ENCODE measurements around the gene BANK1. TPM values are rescaled to one million over a fixed set of nuclear protein-coding genes. Genes with fewer than 3 reads are reported as not detected.

BANK1 gene
- total RNA-seq, 1 experiment from 2014 or later = 1.1 TPM

DNA sequence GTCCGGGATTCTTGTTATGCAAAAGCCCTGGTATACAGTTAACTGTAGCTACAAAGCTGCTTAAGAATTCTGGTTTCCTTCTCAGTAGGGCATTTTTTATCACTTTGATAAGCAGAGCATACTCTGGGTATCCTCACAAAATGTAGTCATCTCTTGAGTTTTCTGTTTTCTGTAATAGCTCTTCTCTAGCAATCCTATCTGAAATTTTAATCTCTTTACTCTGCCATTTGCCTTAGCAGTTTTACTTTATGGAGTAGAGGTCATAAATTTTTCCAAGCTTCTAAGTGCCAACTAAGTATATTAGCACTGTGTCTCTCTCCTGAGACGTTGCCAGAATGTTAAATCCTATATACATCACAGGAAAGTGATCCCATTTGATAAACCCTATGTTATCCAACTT lies 28.0 kb upstream of the BANK1 start:
- Histone ChIP-seq H4K20me1 (ENCODE audit: control insufficient read depth, insufficient read depth, insufficient read length) (no peaks in the 10 kb centered on the region), H2BK12ac (ENCODE audit: insufficient read length, low read depth, low read length) (no peak overlapping the region), H3K9ac (ENCODE audit: extremely low read depth, insufficient read length, low read length) (no peak overlapping the region), H3K9me3 (ENCODE audit: control insufficient read depth, low read depth, low read length) (no peaks in the 10 kb centered on the region), H3T11ph (ENCODE audit: low read length) (no peak overlapping the region), H2BK20ac (ENCODE audit: low read depth, low read length, poor library complexity, severe bottlenecking) (no peak overlapping the region), H3K4me1 (ENCODE audit: insufficient read depth, low read length) (no peaks in the 10 kb centered on the region), H3K79me1 (ENCODE audit: insufficient read depth, low read depth, low read length, poor library complexity, severe bottlenecking) (no peaks in the 10 kb centered on the region), H3K23ac (ENCODE audit: insufficient read length, low read depth, low read length) (no peak overlapping the region), H3K4me2 (ENCODE audit: insufficient read depth, insufficient read length, low read length) (no peak overlapping the region), H3K14ac (ENCODE audit: insufficient read depth, low read length) (no peak overlapping the region), H3K18ac (ENCODE audit: insufficient read length, low read depth, low read length) (no peak overlapping the region), H3K27me3 (ENCODE audit: insufficient read depth, low read length) (no peaks in the 10 kb centered on the region), H2AFZ (ENCODE audit: low read length) (no peak overlapping the region), H3K23me2 (ENCODE audit: insufficient read length, low read depth, low read length, poor library complexity, severe bottlenecking) (no peaks in the 10 kb centered on the region), H4K5ac (ENCODE audit: insufficient read length, low read depth, low read length) (no peak overlapping the region), H3K79me2 (ENCODE audit: insufficient read depth, low read length) (no peaks in the 10 kb centered on the region), H4K91ac (ENCODE audit: insufficient read length, low read depth, low read length) (no peak overlapping the region), H3K27ac (ENCODE audit: insufficient read length, low read depth, low read length) (no peak overlapping the region), H2AK5ac (ENCODE audit: insufficient read length, low read length) (no peak overlapping the region), H2BK15ac (ENCODE audit: low read depth, low read length) (no peak overlapping the region), H4K8ac (replicated peaks; ENCODE audit: insufficient read length, low read depth, low read length) (no peak overlapping the region), H2BK5ac (ENCODE audit: insufficient read length, low read length) (no peak overlapping the region), H3K56ac (ENCODE audit: insufficient read length, low read depth, low read length) (no peak overlapping the region), H3K4ac (ENCODE audit: low read depth, low read length) (no peak overlapping the region), H2BK120ac (ENCODE audit: low read depth, low read length, poor library complexity, severe bottlenecking) (no peak overlapping the region)
- no peak overlapping the region for H3K4me3 Mint-ChIP-seq
- no peak for DNase-seq
- TF ChIP-seq, protein P1, sequence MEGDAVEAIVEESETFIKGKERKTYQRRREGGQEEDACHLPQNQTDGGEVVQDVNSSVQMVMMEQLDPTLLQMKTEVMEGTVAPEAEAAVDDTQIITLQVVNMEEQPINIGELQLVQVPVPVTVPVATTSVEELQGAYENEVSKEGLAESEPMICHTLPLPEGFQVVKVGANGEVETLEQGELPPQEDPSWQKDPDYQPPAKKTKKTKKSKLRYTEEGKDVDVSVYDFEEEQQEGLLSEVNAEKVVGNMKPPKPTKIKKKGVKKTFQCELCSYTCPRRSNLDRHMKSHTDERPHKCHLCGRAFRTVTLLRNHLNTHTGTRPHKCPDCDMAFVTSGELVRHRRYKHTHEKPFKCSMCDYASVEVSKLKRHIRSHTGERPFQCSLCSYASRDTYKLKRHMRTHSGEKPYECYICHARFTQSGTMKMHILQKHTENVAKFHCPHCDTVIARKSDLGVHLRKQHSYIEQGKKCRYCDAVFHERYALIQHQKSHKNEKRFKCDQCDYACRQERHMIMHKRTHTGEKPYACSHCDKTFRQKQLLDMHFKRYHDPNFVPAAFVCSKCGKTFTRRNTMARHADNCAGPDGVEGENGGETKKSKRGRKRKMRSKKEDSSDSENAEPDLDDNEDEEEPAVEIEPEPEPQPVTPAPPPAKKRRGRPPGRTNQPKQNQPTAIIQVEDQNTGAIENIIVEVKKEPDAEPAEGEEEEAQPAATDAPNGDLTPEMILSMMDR (conservative IDR thresholded peaks at IDR 0.05) = no peak
- peaks cover 14 to 15% of the 10 kb centered on the region in 2 experiments for H3K4me1 Mint-ChIP-seq
- H3K9me3 Mint-ChIP-seq = peaks cover 0 to 7% of the 10 kb centered on the region in 2 experiments; a peak in 3 of 5 replicates
- WGBS (ENCODE audit: extremely low coverage, insufficient read length, low lambda C conversion rate) = no CpG with 5 or more reads among the region's 2 CpGs
- peaks cover 0 to 4% (median 0%) of the 10 kb centered on the region in 3 experiments; a peak in 4 of 7 replicates for H3K36me3 Mint-ChIP-seq (ENCODE audit: insufficient read depth in 1 of 3, low read depth in 3 of 3)
- H3K27me3 Mint-ChIP-seq (ENCODE audit: low read depth) = peaks cover 1% of the 10 kb centered on the region; the same call in 1 of the 2 replicates
- no peak overlapping the region for H3K27ac Mint-ChIP-seq

All from H9 (cell line).